Psoas muscle (tissue), 7 donors: ENCODE measurements around the gene CCR5AS.
A peak's percentile ranks its signal among the peaks of the same experiment; 100 is the strongest.

Experiments
- ATAC-seq, 4 donors: fragments of 200-7000 bp; cut with Tn5 transposase; one replicate each; pipeline ENCODE4 v1.9.1; 2020; ENCODE audit warnings: moderate library complexity in 3 of 4, mild to moderate bottlenecking in 2 of 4
- DNase-seq, 2 donors: peaks; one replicate each; pipeline ENCODE4 v3.0.0-alpha.2; 2020
- H3K27ac ChIP-seq: fragments of 200-600 bp; one replicate; pipeline ENCODE4 v1.8.0; 2022
- H3K27me3 ChIP-seq, 3 donors: fragments of 200-600 bp in 1 of 3; one replicate each; pipeline versions ENCODE4 v1.6.1 to v1.8.0; 2013 to 2022; ENCODE audit warnings: low read length in 2 of 3, mild to moderate bottlenecking in 2 of 3, moderate library complexity in 1 of 3; ENCODE audit not compliant: insufficient read depth in 3 of 3
- H3K36me3 ChIP-seq, 2 donors: fragments of 200-600 bp in 1 of 2; one replicate each; pipeline versions ENCODE4 v1.6.1 to v1.8.0; 2013 to 2022; ENCODE audit warnings: low read depth in 1 of 2, mild to moderate bottlenecking in 1 of 2, moderate library complexity in 1 of 2; ENCODE audit not compliant: insufficient read depth in 1 of 2
- H3K4me1 ChIP-seq: fragments of 200-600 bp; one replicate; pipeline ENCODE4 v1.8.0; 2022
- H3K4me3 ChIP-seq: fragments of 200-600 bp; one replicate; pipeline ENCODE4 v1.8.0; 2022; ENCODE audit warnings: mild to moderate bottlenecking
- H3K9me3 ChIP-seq: fragments of 200-600 bp; one replicate; pipeline ENCODE4 v1.8.0; 2022
- CTCF ChIP-seq: fragments of 200-600 bp; IDR thresholded peaks from one replicate; pipeline ENCODE4 v1.8.0; 2022; ENCODE audit warnings: antibody characterized with exemption
- WGBS, 3 donors: extraction: QIAGEN DNeasy Blood & Tissue Kit; methylation state at CpG; one replicate each; pipeline versions ENCODE4 v1.1.6 to v1.1.7; 2013; 5-methylcytosine and 5-hydroxymethylcytosine counted together
- intact Hi-C, 2 donors: fragments of 100-400 bp; cut with DNase I; formaldehyde crosslinking; loops; one replicate each; pipeline versions ENCODE4 v1.11.0 to v1.14.2; 2022
- donor health status: healthy with polysubstance abuse.
- donor health status: DM: no; HTN: no; CAD: no; lungs with moderate emphysema.
- donor health status: Bipolar disorder and iron deficiency.
- donor health status: healthy.
- donor health status: DM: yes; HTN: yes; CAD: no.
- donor health status: DM: no; HTN: no; CAD: no.
- donor health status: DM: yes; HTN: yes; CAD: no.

CCR5AS gene

GRCh38 chr3:46416811-46417510 is 10.1 kb upstream of the CCR5AS start:
- no peak for TF ChIP-seq CTCF
- Histone ChIP-seq H3K4me1 (peaks cover 10% of the 10 kb centered on the region), H3K9me3 (no peaks in the 10 kb centered on the region), H3K27ac (no peak overlapping the region), H3K4me3 (no peak overlapping the region), H3K36me3 (no peaks in the 10 kb centered on the region), H3K27me3 (no peaks in the 10 kb centered on the region)
- intact Hi-C loops = no loop called here
- 62 to 75% (median 69%) methylated on average over 7 of the region's 7 CpGs for WGBS, 3 donors
- ATAC-seq (peak in 2 of 4 donors; percentile 43 to 49), DNase-seq (no peak)

- no peaks in the 10 kb centered on the region for H3K9me3 ChIP-seq
- DNase-seq (no peak), ATAC-seq (no peak)
- peaks cover 10% of the 10 kb centered on the region for H3K4me1 ChIP-seq
- no peak overlapping the region for H3K4me3 ChIP-seq
- H3K27ac ChIP-seq = no peak overlapping the region
- H3K27me3 ChIP-seq = no peaks in the 10 kb centered on the region
- intact Hi-C loops = no loop called here
- TF ChIP-seq CTCF = no peak
- WGBS, 3 donors = 47 to 55% (median 54%) methylated on average over 10 of the region's 10 CpGs
- H3K36me3 ChIP-seq = no peaks in the 10 kb centered on the region
Observed at GRCh38 chr3:46416125-46416810, 9.4 kb upstream of the CCR5AS start.

GRCh38 chr3:46414739-46415138 is 7.9 kb upstream of the CCR5AS start:
- 59 to 70% (median 69%) methylated on average over 4 of the region's 4 CpGs for WGBS, 3 donors
- DNase-seq (no peak), ATAC-seq (no peak)
- TF ChIP-seq CTCF = no peak
- intact Hi-C loops = no loop called here
- peaks cover 10% of the 10 kb centered on the region for H3K4me1 ChIP-seq
- no peak overlapping the region for H3K4me3 ChIP-seq
- H3K36me3 ChIP-seq = no peaks in the 10 kb centered on the region
- H3K27me3 ChIP-seq = no peaks in the 10 kb centered on the region
- no peak overlapping the region for H3K27ac ChIP-seq
- no peaks in the 10 kb centered on the region for H3K9me3 ChIP-seq

- peak overlapping the region; percentile 7 for H3K27ac ChIP-seq
Observed at GRCh38 chr3:46413951-46414350, 7.1 kb upstream of the CCR5AS start.

More at GRCh38 chr3:46413951-46414350, 7.1 kb upstream of the CCR5AS start:
- DNase-seq (no peak), ATAC-seq (no peak)
- 68 to 83% (median 83%) methylated on average over 5 of the region's 5 CpGs for WGBS, 3 donors
- H3K4me3 ChIP-seq = no peak overlapping the region
- no peak for TF ChIP-seq CTCF
- H3K9me3 ChIP-seq = no peaks in the 10 kb centered on the region
- no peaks in the 10 kb centered on the region for H3K27me3 ChIP-seq
- intact Hi-C loops = no loop called here
- peaks cover 10% of the 10 kb centered on the region for H3K4me1 ChIP-seq
- no peaks in the 10 kb centered on the region for H3K36me3 ChIP-seq
